HG03354 (cell line): Measurements from ENCODE around the gene ANO10.
"Not testable (repeated sequence)": the region's sequence is repeated elsewhere in the genome, so short reads cannot be mapped to it uniquely, and the experiment has no call there.

ENCODE experiments used
- ATAC-seq: cut with Tn5 transposase; IDR thresholded peaks from one replicate; pipeline ENCODE4 v1.9.1; 2021; ENCODE audit warnings: mild to moderate bottlenecking; ENCODE audit not compliant: unreplicated experiment, poor library complexity, severe bottlenecking

ANO10 gene

DNA sequence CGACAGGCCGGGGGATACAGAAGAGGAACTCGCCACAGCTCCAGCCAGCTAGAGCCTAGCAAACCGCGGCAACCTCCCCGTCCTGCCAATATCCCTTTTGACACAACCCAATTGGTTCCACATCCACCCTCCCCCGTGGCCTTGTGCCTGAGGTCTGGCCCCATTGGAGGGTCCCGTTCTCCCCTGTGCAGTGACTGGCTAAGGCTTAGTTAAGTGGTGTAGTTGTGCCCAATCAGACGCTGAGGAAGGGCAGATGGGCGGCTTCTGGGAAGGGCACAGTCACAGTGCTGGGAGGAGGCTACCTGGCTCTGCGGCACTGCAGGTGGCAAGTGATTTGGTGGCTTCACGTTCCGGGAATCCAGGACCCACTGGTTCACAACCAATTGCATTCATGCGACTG lies 256.9 kb downstream of the ANO10 start:
- no peak for ATAC-seq

DNA sequence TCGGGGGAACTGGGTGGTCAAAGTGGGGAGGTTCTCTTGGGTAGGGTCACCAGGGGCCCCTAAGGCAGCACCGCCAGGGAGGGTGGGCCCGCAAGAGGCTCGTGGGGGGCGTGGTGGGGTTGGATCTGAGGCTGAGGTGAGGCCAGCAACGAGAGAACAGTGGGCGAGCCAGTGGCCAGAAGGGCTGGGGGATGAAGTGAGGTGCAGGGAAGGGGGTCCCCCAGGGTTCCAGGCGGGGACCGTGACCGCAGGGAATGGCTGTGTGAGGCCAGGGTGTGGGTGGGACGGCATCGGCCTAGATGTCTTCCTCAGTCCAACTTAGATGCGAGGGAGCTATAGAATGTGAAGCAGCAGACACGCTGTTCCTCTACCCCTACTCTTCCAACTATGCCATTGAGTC lies 257.3 kb downstream of the ANO10 start:
- ATAC-seq, result no peak

- ATAC-seq, result no peak
Measured at GRCh38 chr3:43363621-43364266, 258.1 kb downstream of the ANO10 start.

DNA sequence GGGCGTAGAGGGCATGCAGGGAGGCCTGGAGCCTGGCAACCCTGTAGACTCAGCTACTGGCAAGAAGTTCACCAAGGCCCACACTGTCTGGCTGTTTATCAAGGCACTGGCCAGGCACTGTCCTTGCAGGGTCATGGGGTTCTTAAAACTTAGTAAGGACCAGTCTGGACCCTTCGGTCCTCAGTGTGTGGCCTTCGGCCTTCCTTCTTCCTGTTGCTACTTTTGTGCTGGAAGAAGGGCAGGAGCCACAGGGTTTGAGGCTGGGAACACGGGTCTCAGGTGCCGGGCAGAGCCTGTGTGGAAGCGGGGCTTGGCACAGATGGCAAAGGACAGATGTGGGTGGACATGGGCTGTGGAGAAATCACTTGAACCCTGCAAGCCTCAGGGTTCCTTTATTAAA lies 258.9 kb downstream of the ANO10 start:
- no peak for ATAC-seq

DNA sequence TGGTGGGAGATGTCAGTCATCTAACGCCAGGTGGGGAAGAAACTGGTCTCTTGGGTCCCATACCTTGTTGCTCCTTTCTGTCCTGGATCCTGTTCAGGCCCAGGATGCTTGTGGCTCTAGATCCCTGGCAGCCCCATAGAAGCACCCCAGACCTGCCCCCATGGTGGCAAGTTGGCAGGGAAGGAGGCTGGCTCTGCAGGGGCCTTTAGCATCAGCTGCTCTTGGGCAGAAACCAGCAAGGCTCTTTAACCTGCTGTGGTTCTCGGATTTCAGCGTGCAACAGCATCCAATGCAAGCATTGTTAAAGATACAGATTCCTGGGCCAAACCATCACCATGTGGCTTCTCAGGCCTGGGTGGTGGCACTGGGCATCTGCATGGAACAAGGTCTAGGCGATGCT lies 259.6 kb downstream of the ANO10 start:
- ATAC-seq, result no peak

DNA sequence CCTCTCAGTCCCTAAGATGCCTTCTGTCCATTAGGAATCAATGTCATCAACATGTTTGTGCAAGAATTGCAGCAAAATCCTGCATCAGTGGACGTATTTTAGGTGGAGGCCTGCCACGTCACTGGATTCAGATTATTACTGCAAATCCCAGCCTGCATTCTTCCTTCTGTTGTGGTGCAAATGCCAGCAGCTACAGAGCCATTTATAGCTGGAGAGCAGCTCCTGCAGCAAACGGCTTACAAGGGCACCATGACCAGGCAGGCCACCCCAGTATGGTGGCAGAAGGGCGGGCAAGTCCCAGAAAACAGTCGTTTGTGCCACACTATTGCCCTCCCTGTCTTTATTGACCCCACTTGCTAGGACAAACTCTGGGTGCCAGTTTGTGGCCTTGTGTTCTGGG lies 260.7 kb downstream of the ANO10 start:
- no peak for ATAC-seq

DNA sequence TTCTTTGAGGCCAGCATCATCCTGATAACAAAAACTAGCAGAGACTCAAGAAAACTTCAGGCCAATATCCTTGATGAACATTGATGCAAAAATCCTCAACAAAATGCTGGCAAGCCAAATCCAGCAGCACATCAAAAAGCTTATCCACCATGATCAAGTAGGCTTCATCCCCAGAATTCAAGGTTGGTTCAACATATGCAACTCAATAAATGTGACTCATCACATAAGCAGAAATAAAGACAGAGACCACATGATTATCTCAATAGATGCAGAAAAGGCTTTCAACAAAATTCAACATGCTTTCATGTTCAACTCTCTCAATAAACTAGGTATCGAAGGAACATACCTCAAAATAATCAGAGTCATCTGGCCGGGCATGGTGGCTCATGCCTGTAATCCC lies 265.8 kb downstream of the ANO10 start:
- not testable (repeated sequence) for ATAC-seq

- no peak for ATAC-seq
Measured at GRCh38 chr3:43353923-43354670, 267.7 kb downstream of the ANO10 start.

- no peak for ATAC-seq
Measured at GRCh38 chr3:43353393-43353792, 268.4 kb downstream of the ANO10 start.

DNA sequence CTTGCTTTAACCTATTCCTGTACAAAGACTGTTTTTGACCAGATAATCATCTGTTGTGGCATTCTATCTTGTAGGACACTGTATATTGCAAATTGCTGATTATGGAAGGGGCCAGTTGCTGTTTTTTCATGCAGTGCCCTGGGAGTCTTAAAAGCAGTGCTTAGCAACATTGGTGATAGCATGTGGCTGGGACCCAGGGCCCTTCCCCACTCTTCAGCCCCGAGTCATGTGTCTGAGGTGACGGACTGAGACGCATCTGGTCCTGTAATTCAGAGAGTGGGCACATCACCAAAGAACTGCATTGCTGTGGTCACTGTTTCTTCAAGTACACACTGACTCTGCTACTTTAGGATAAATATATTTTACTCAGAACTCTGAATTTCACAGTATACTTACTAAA lies 272.1 kb downstream of the ANO10 start:
- no peak for ATAC-seq

- no peak for ATAC-seq
Measured at GRCh38 chr3:43348852-43349574, 272.8 kb downstream of the ANO10 start.

DNA sequence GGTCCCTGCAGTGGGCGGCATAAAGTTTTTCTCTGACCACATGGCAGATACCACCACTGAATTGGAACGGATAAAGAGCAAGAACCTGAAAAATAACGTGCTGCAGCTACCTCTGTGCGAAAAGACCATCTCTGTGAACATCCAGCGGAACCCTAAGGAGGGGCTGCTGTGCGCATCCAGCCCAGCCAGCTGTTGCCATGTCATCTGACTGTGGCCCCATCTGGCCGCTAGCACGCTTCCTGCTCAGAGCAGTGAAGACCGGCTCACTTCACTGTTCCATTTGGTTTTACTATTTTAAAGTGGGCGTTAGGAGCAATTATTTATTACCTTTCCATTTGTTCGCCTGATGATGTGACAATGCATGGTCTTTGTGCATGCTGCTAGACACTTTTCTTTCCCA lies 273.5 kb downstream of the ANO10 start:
- ATAC-seq, result no peak

- no peak for ATAC-seq
Measured at GRCh38 chr3:43347774-43348173, 274.0 kb downstream of the ANO10 start.

- ATAC-seq, result no peak
Measured at GRCh38 chr3:43346978-43347749, 274.6 kb downstream of the ANO10 start.

DNA sequence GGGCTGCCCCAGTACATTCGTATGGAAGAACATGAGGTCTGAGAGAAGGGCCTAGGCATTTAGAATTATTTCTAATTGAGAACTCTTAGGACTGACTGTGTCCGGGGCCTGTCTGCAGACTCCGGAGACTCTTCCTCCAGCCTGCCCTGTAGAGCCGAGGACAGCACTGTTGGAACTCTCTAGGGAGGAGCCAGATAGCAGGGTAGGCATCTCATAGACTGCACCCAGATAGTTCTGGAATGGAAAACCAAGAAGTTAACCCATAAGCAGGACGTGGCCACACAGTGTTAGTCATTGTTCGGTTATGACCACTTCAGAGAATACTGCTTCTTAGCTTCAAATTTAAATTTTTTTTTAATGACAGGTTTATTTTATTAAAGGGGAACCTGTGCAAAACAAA lies 275.9 kb downstream of the ANO10 start:
- no peak for ATAC-seq

GRCh38 chr3:43345246-43345645 lies 276.6 kb downstream of the ANO10 start:
- no peak for ATAC-seq

GRCh38 chr3:43344520-43344919 lies 277.3 kb downstream of the ANO10 start:
- no peak for ATAC-seq

GRCh38 chr3:43343815-43344214 lies 278.0 kb downstream of the ANO10 start:
- ATAC-seq, result no peak

DNA sequence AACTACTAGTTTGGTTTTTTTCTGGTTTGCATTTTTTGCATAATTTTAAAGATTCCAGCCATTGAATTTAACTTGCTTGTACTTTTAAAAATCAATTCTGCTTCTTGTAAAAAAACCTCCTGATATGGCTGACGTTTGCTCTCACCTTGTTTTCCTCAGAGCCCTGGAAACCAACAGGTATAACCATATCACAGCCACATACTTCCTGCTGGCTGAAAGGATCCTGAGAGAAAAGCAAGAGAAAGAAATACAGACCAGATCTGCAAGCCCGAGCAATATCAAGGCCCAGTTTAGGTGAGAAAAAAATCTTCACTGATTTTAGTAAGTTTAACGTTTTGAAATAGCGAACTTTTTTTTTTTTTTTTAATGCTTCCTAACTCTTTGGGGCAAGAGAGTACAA lies 278.6 kb downstream of the ANO10 start:
- no peak for ATAC-seq

DNA sequence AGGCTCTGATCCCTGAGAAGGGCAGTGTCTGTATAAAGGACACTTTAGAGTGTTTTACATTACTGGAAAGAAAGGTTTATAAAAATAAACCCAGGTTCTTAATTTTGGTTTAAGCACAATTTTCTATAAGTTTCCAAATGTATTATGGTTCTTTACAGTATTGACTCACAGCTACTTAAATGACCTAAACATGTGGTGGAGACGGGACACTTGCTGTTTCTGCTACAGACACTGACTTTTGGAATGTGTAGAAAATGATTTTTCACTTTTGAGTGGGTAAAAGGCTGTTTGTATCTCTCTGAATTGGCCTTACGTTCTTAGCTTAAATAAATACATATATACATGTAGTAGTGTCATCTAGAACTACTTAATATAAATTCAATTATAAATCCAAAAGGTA lies 280.0 kb downstream of the ANO10 start:
- ATAC-seq, result no peak
